Measurements from ENCODE around the gene ADGRG6.

GRCh38 chr6:142275236-142276006 is 26.4 kb upstream of the ADGRG6 start:
- no peak for TF ChIP-seq TAF1 (IDR thresholded peaks at IDR 0.05; ENCODE audit: borderline replicate concordance, low read depth, low read length)
- TF ChIP-seq CTCF (IDR thresholded peaks at IDR 0.05): no peak
- no peak for TF ChIP-seq NFIC (IDR thresholded peaks at IDR 0.05; ENCODE audit: borderline replicate concordance)
- no peak for TF ChIP-seq MAX (IDR thresholded peaks at IDR 0.05; ENCODE audit: low read depth)
- no peak for TF ChIP-seq FOXM1 (IDR thresholded peaks at IDR 0.05; ENCODE audit: low read depth)
